Astrocyte (in vitro differentiated cells and primary cell): ENCODE measurements around the gene SFR1. TPM values are rescaled to one million over a fixed set of nuclear protein-coding genes. Genes with fewer than 3 reads are reported as not detected.
A peak's percentile ranks its signal among the peaks of the same experiment; 100 is the strongest.

ENCODE experiments used
- DNase-seq: peaks from one replicate; pipeline ENCODE4 v3.0.0-alpha.2; 2010; ENCODE audit warnings: low read depth
- FAIRE-seq: peaks from 2 replicates; lab custom pipeline; 2011; peaks lifted over from hg19 to GRCh38; lab: Jason Lieb, UNC
- H2AFZ ChIP-seq: 2 replicates; pipeline ENCODE4 v1.6.0; 2012; ENCODE audit warnings: low read depth, low read length, inconsistent platforms
- H3K27ac ChIP-seq: 2 replicates; pipeline ENCODE4 v1.5.1; 2011; ENCODE audit warnings: low read depth, low read length, inconsistent platforms
- H3K27me3 ChIP-seq: 2 replicates; pipeline ENCODE4 v1.6.0; 2011; ENCODE audit warnings: low read length, inconsistent platforms; ENCODE audit not compliant: insufficient read depth
- H3K36me3 ChIP-seq: 2 replicates; pipeline ENCODE4 v1.5.1; 2011; ENCODE audit warnings: low read length, inconsistent platforms; ENCODE audit not compliant: insufficient read depth
- H3K4me1 ChIP-seq: 2 replicates; pipeline ENCODE4 v1.5.1; 2011; ENCODE audit warnings: low read length, inconsistent platforms; ENCODE audit not compliant: insufficient read depth
- H3K4me2 ChIP-seq: 2 replicates; pipeline ENCODE4 v1.6.0; 2012; ENCODE audit warnings: low read length, inconsistent platforms
- H3K4me3 ChIP-seq: 2 replicates; pipeline ENCODE4 v1.5.1; 2011; ENCODE audit warnings: low read depth, mild to moderate bottlenecking, low read length, inconsistent platforms; ENCODE audit not compliant: insufficient read depth
- H3K79me2 ChIP-seq: 2 replicates; pipeline ENCODE4 v1.6.0; 2012; ENCODE audit warnings: mild to moderate bottlenecking, low read length, inconsistent platforms; ENCODE audit not compliant: insufficient read depth
- H3K9ac ChIP-seq: 2 replicates; pipeline ENCODE4 v1.6.0; 2012; ENCODE audit warnings: mild to moderate bottlenecking, low read length, inconsistent platforms
- H3K9me3 ChIP-seq: 2 replicates; pipeline ENCODE4 v1.5.1; 2012; ENCODE audit warnings: low read depth, mild to moderate bottlenecking, low read length, inconsistent platforms; ENCODE audit not compliant: insufficient read depth
- H4K20me1 ChIP-seq: 2 replicates; pipeline ENCODE4 v1.6.0; 2012; ENCODE audit warnings: low read length, inconsistent platforms; ENCODE audit not compliant: insufficient read depth
- H3K27ac Mint-ChIP-seq: one replicate; pipeline ENCODE4 v1.8.0; 2021; ENCODE audit warnings: mild to moderate bottlenecking, mixed read lengths; ENCODE audit not compliant: unreplicated experiment
- H3K27me3 Mint-ChIP-seq: one replicate; pipeline ENCODE4 v1.8.0; 2021; ENCODE audit warnings: low read depth, mixed read lengths; ENCODE audit not compliant: unreplicated experiment
- H3K36me3 Mint-ChIP-seq: one replicate; pipeline ENCODE4 v1.8.0; 2021; ENCODE audit warnings: low read depth, mixed read lengths; ENCODE audit not compliant: unreplicated experiment
- H3K4me1 Mint-ChIP-seq: one replicate; pipeline ENCODE4 v1.8.0; 2021; ENCODE audit warnings: low read depth, mixed read lengths; ENCODE audit not compliant: unreplicated experiment
- H3K4me3 Mint-ChIP-seq: one replicate; pipeline ENCODE4 v1.8.0; 2021; ENCODE audit warnings: mild to moderate bottlenecking, moderate library complexity, mixed read lengths; ENCODE audit not compliant: unreplicated experiment
- H3K9me3 Mint-ChIP-seq: one replicate; pipeline ENCODE4 v1.8.0; 2021; ENCODE audit warnings: mild to moderate bottlenecking, mixed read lengths; ENCODE audit not compliant: unreplicated experiment
- CTCF ChIP-seq: IDR thresholded peaks from 2 replicates; pipeline ENCODE4 v1.5.1; 2011; ENCODE audit warnings: low read depth, mild to moderate bottlenecking, inconsistent platforms, low read length, moderate library complexity; ENCODE audit not compliant: insufficient read depth
- EZH2 ChIP-seq: IDR thresholded peaks from 2 replicates; pipeline ENCODE4 v1.6.1; 2012; ENCODE audit warnings: mild to moderate bottlenecking, low read length, inconsistent platforms; ENCODE audit not compliant: insufficient read depth
- total RNA-seq: library from RNA; stranded (reverse); gene quantifications from 2 replicates; pipeline ENCODE4 v1.2.1, GENCODE V29; 2021

Gene SFR1
- total RNA-seq, 1 donor from 2014 or later = 3.6 TPM

- peak overlapping the region; percentile 40 for H3K4me2 ChIP-seq
- peak; percentile 95 for FAIRE-seq
- H3K4me3 Mint-ChIP-seq = no peak overlapping the region
Measured at GRCh38 chr10:104123397-104123796, 1.4 kb downstream of the SFR1 start.

GRCh38 chr10:104127411-104127810 lies 5.4 kb downstream of the SFR1 start:
- H3K27ac Mint-ChIP-seq = no peak overlapping the region

More at GRCh38 chr10:104123397-104123796, 1.4 kb downstream of the SFR1 start:
- DNase-seq = no peak
- H3K36me3 ChIP-seq = no peaks in the 10 kb centered on the region
- no peaks in the 10 kb centered on the region for H3K79me2 ChIP-seq
- H3K36me3 Mint-ChIP-seq = no peaks in the 10 kb centered on the region
- peaks cover 22% of the 10 kb centered on the region for H3K4me1 ChIP-seq
- peaks cover 13% of the 10 kb centered on the region for H3K4me1 Mint-ChIP-seq
- no peak overlapping the region for H2AFZ ChIP-seq
- H3K9ac ChIP-seq = no peak overlapping the region
- no peaks in the 10 kb centered on the region for H3K27me3 ChIP-seq
- no peak overlapping the region for H3K4me3 ChIP-seq
- H3K27ac Mint-ChIP-seq = no peak overlapping the region
- no peaks in the 10 kb centered on the region for H3K9me3 Mint-ChIP-seq
- H3K27me3 Mint-ChIP-seq = no peaks in the 10 kb centered on the region
- no peaks in the 10 kb centered on the region for H4K20me1 ChIP-seq
- H3K27ac ChIP-seq = no peak overlapping the region
- TF ChIP-seq EZH2 = no peak
- peak; percentile 26 for TF ChIP-seq CTCF
- H3K9me3 ChIP-seq = no peaks in the 10 kb centered on the region

More at GRCh38 chr10:104127411-104127810, 5.4 kb downstream of the SFR1 start:
- Mint-ChIP-seq H3K4me3 (no peak overlapping the region), H3K9me3 (no peaks in the 10 kb centered on the region), H3K36me3 (no peaks in the 10 kb centered on the region), H3K27me3 (no peaks in the 10 kb centered on the region), H3K4me1 (peaks cover 4% of the 10 kb centered on the region)
- Histone ChIP-seq H3K4me1 (peaks cover 3% of the 10 kb centered on the region), H3K36me3 (no peaks in the 10 kb centered on the region), H4K20me1 (no peaks in the 10 kb centered on the region), H3K9ac (no peak overlapping the region), H3K4me3 (no peak overlapping the region), H2AFZ (no peak overlapping the region), H3K4me2 (no peak overlapping the region), H3K79me2 (no peaks in the 10 kb centered on the region), H3K9me3 (no peaks in the 10 kb centered on the region), H3K27me3 (no peaks in the 10 kb centered on the region), H3K27ac (no peak overlapping the region)
- no peak for DNase-seq
- TF ChIP-seq EZH2 (no peak), CTCF (no peak)
- no peak for FAIRE-seq
